HUES48 (cell line): Measurements from ENCODE around the gene RTP4.

ENCODE experiments used
- H3K27ac ChIP-seq: one replicate; pipeline ENCODE4 v1.7.0; 2013; ENCODE audit warnings: low read depth, low read length, inconsistent platforms
- H3K27me3 ChIP-seq: 2 replicates; pipeline ENCODE4 v1.6.1; 2013; ENCODE audit warnings: mild to moderate bottlenecking, low read length; ENCODE audit not compliant: control insufficient read depth, insufficient read depth
- H3K36me3 ChIP-seq: 2 replicates; pipeline ENCODE4 v1.6.1; 2013; ENCODE audit warnings: low read length; ENCODE audit not compliant: control insufficient read depth, insufficient read depth
- H3K4me1 ChIP-seq: 2 replicates; pipeline ENCODE4 v1.6.1; 2013; ENCODE audit warnings: mild to moderate bottlenecking, low read length; ENCODE audit not compliant: control insufficient read depth, insufficient read depth
- H3K4me3 ChIP-seq: 2 replicates; pipeline ENCODE4 v1.5.1; 2013; ENCODE audit warnings: mild to moderate bottlenecking, low read depth, low read length
- H3K9ac ChIP-seq: 2 replicates; pipeline ENCODE4 v1.6.1; 2013; ENCODE audit warnings: mild to moderate bottlenecking, low read depth, low read length, moderate library complexity
- H3K9me3 ChIP-seq: 2 replicates; pipeline ENCODE4 v1.6.1; 2013; ENCODE audit warnings: low read length; ENCODE audit not compliant: control insufficient read depth, insufficient read depth

RTP4 gene

DNA sequence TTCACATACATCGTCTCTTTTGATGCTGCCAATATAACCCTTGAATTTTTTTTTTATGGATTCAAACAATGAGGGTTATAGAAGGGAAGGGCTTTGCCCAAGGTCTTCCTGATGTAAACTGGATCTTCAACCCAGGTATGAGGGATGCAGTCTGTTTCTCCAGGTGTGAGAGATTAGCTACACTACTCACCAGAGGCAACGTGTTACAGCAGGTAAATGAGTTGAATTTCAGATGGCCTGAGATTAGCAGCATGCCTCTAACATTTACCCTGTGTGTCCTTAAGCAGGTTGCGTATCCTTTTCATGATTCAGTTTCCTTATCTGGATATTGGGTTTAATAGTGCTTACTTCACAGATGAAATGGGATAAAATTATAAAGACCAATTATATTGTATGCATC, 1.9 kb downstream of the RTP4 start:
- Histone ChIP-seq H3K27ac (no peak overlapping the region), H3K27me3 (no peaks in the 10 kb centered on the region)

GRCh38 chr3:187375581-187375980, 7.4 kb downstream of the RTP4 start:
- Histone ChIP-seq H3K9me3 (no peaks in the 10 kb centered on the region), H3K27me3 (no peaks in the 10 kb centered on the region), H3K36me3 (no peaks in the 10 kb centered on the region), H3K4me3 (no peak overlapping the region), H3K27ac (no peak overlapping the region), H3K4me1 (peaks cover 6% of the 10 kb centered on the region), H3K9ac (no peak overlapping the region)

More for the DNA sequence above, 1.9 kb downstream of the RTP4 start:
- Histone ChIP-seq H3K4me1 (no peaks in the 10 kb centered on the region), H3K9ac (no peak overlapping the region), H3K9me3 (no peaks in the 10 kb centered on the region), H3K36me3 (no peaks in the 10 kb centered on the region), H3K4me3 (no peak overlapping the region)

DNA sequence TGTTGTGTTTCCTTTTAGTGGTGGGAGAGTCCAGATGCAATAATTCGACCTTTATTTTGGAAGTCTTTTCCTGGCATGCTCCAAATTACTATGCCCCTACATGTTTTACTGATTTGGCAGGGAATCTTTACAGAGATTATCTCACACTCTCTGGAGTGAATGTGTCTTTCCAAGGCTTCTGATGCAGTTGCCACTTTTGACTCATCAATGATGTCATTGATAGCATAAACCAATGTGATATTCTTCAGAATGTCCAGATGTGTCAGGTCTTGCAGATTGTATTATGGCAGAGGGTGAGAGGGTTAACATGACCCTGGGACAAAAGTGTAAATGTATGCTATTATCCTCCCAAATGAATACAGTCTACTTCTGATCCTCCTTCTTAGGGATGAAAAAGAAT, 9.7 kb downstream of the RTP4 start:
- H3K27ac ChIP-seq, result no peak overlapping the region
- H3K27me3 ChIP-seq, result no peaks in the 10 kb centered on the region
- no peaks in the 10 kb centered on the region for H3K9me3 ChIP-seq

DNA sequence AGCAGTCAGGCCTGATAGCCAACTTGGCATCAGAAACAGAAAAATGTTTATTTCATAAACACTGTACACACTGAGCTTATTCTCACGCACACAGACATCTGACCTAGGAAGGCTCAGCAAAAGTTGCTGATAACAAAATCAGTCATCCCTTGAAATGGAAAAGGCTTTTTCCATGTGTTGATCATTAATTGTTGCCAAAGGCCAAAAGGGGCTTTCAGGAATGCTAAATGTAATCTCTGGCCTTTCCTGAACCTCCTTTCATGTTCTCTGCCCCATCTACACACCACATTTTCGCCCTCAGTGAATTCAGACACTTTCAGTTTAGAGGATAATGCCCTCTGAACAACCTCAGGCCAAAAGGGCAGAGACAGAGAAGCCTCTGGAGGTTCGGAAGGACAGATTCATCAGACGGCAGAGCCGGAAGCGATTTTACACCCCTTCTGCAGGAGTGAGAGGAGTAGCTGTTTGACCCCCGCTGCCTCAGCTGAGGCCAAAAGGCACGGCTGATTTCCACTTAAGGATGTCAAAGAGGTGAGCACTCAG, 14.5 kb downstream of the RTP4 start:
- Histone ChIP-seq H3K9ac (no peak overlapping the region), H3K4me3 (no peak overlapping the region), H3K27me3 (no peaks in the 10 kb centered on the region), H3K9me3 (no peaks in the 10 kb centered on the region), H3K27ac (no peak overlapping the region), H3K4me1 (peaks cover 15% of the 10 kb centered on the region), H3K36me3 (no peaks in the 10 kb centered on the region)

More for the DNA sequence above, 9.7 kb downstream of the RTP4 start:
- Histone ChIP-seq H3K4me1 (peaks cover 6% of the 10 kb centered on the region), H3K36me3 (no peaks in the 10 kb centered on the region), H3K4me3 (no peak overlapping the region), H3K9ac (no peak overlapping the region)

DNA sequence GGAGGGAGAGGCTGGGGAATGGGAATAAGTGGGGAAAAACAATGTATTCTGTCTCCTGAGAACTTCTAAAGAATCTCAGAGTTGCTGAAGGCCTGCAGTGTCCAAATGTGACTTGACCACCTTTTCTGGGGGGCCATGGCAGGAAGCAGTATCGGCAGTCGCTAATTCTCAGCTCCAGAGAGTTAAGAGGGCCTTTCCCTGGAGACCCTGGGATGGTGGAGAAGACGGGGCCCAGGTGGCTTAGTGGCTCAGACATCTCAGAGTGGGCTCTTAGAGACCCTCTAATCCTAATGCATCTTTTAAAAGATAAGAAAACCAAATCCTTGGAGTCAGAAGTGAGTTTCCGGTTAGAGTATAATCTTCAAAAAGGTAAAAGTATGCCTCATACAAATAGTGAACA, 15.1 kb downstream of the RTP4 start:
- H3K9ac ChIP-seq, result no peak overlapping the region
- H3K27ac ChIP-seq, result no peak overlapping the region
- H3K4me3 ChIP-seq, result no peak overlapping the region
- no peaks in the 10 kb centered on the region for H3K27me3 ChIP-seq
- peaks cover 15% of the 10 kb centered on the region for H3K4me1 ChIP-seq
- no peaks in the 10 kb centered on the region for H3K36me3 ChIP-seq
- no peaks in the 10 kb centered on the region; the same call in 1 of the 2 replicates for H3K9me3 ChIP-seq

DNA sequence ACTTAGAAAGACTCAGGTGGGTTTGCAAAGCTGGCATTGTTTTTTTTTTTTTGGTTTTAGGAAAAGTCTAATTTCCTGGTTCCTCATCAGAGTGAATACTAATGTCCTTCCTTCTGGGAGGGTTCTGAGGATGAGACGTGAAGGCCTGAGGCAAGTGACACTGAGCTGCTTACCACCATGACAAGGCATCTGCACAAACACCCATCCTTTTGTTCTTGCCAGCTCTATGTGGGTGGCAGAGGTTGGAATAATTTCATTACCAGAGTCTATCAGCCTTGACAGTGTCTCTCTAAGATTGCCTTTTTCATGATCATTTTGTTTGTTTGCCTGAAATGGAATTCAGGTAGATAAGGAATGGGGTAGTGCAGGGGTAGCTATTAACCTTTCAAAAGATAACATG, 17.1 kb downstream of the RTP4 start:
- Histone ChIP-seq H3K9ac (no peak overlapping the region), H3K4me1 (peaks cover 11% of the 10 kb centered on the region), H3K36me3 (no peaks in the 10 kb centered on the region), H3K27me3 (no peaks in the 10 kb centered on the region), H3K4me3 (no peak overlapping the region), H3K9me3 (no peaks in the 10 kb centered on the region; the same call in 1 of the 2 replicates), H3K27ac (no peak overlapping the region)

- Histone ChIP-seq H3K36me3 (no peaks in the 10 kb centered on the region), H3K4me3 (no peak overlapping the region), H3K4me1 (no peaks in the 10 kb centered on the region), H3K9ac (no peak overlapping the region), H3K9me3 (no peaks in the 10 kb centered on the region), H3K27me3 (no peaks in the 10 kb centered on the region), H3K27ac (no peak overlapping the region)
Measured at GRCh38 chr3:187396661-187397060, 28.5 kb downstream of the RTP4 start.

- no peaks in the 10 kb centered on the region for H3K9me3 ChIP-seq
- no peak overlapping the region for H3K27ac ChIP-seq
- no peaks in the 10 kb centered on the region for H3K36me3 ChIP-seq
- H3K27me3 ChIP-seq, result no peaks in the 10 kb centered on the region
- H3K4me1 ChIP-seq, result no peaks in the 10 kb centered on the region
- no peak overlapping the region for H3K4me3 ChIP-seq
- no peak overlapping the region for H3K9ac ChIP-seq
Measured at GRCh38 chr3:187398955-187399354, 30.8 kb downstream of the RTP4 start.

- Histone ChIP-seq H3K4me3 (no peak overlapping the region), H3K36me3 (no peaks in the 10 kb centered on the region), H3K9ac (no peak overlapping the region), H3K4me1 (no peaks in the 10 kb centered on the region), H3K27me3 (no peaks in the 10 kb centered on the region), H3K27ac (no peak overlapping the region), H3K9me3 (no peaks in the 10 kb centered on the region)
Measured at GRCh38 chr3:187400756-187401155, 32.6 kb downstream of the RTP4 start.

DNA sequence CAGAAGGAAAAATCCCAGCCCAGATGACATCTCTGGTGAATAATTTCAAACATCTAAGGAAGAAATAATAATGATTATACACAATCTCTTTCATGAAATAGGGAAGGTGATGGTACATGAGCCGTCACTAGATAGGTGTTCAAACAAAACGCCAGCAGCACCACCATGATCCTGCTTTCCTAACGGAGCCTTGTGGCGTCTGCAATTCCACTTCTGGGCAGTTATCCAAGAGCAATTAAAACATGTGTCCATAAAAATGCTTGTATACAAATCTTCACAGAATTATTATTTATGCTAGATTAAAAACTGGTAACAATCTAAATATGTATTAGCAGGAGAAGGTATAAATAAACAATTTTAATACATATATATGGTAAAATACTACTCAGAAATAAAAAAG, 33.7 kb downstream of the RTP4 start:
- no peaks in the 10 kb centered on the region for H3K9me3 ChIP-seq

DNA sequence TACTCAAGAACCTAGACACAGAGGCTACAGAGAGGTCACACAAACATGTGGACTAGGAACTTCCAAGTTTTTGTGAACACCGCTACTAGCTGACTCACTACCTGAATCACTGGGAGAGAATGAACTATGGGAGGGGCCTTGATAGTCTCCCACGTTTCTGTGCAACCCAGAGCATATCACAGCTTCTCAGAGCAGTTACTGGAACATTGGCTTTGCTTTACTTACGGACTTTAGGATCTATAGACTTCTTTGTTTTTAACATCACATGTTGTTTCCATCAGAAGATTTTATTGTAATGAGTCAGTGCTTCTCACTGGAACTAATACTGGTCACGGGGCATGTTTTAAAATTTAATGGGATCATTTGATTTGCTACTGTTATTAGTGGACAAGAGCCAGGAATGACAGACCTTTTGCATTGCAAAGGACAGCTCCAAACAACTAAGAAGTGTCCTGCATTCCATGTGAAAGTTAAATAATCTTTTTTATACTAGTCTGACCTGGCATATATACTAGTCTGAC, 35.6 kb downstream of the RTP4 start:
- no peak overlapping the region for H3K27ac ChIP-seq
- no peaks in the 10 kb centered on the region for H3K27me3 ChIP-seq
- no peak overlapping the region for H3K4me3 ChIP-seq
- H3K9ac ChIP-seq, result no peak overlapping the region
- no peaks in the 10 kb centered on the region for H3K9me3 ChIP-seq
- no peaks in the 10 kb centered on the region for H3K4me1 ChIP-seq
- no peaks in the 10 kb centered on the region for H3K36me3 ChIP-seq

More for the DNA sequence above, 33.7 kb downstream of the RTP4 start:
- H3K4me3 ChIP-seq, result no peak overlapping the region
- H3K36me3 ChIP-seq, result no peaks in the 10 kb centered on the region
- no peak overlapping the region for H3K27ac ChIP-seq
- no peak overlapping the region for H3K9ac ChIP-seq
- H3K27me3 ChIP-seq, result no peaks in the 10 kb centered on the region
- H3K4me1 ChIP-seq, result no peaks in the 10 kb centered on the region
